ENCODE results near the gene DHX32.

The DHX32 gene

DNA sequence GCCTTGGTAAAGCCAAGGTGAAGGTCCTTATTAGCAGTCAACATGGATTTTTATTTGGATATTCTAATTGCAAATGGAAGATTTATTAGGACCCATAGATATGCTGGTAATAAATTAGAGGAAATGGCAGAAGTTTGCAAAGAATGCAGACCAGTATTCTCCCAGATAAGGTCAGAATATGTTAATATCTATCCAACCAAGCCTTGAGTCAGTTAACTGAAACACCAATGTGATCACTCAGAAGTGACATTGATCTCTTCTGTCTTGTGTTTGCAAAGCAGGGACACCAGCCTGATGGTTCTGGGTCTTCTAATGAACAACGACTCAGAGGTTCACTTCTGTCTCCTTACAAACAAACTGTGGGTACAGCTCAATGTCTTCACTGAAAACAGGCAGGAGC lies 79.5 kb downstream of the DHX32 start:
- DNase-seq = no peak

DNA sequence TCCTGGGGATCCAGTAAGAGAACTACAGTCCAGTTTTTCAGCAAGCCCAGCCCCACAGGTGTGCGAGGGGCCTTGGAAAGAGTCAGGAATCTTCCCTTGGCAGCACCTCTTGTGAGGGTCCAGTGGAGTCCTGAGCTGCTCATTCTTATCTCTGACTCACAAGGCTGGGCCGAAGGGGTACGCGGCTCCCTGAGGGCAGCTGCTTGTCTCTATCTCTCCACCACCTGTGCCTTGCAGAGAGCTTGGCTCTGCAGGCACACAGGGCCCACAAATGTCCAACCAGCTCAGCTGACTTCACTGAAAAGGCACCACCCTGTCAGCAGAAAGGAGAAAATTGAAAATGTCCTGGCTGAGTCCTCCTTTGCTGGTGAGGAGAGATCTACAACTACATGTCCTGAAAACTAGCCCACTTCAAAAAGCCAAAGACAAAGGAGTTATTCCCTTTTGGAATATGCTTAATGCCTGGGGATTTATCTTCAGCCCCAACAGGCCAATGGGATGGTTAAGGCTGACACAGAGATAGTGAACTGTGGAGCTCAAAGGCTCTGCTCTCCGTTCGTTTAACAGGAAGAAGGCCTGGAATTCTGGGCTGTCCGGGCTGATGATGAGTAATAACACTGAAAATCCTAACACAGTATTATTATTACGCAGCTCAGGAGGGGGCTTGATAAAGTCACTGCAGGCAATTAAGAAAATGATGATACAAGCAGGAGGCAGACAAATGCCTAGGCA lies 81.5 kb downstream of the DHX32 start:
- DNase-seq = no peak

DNA sequence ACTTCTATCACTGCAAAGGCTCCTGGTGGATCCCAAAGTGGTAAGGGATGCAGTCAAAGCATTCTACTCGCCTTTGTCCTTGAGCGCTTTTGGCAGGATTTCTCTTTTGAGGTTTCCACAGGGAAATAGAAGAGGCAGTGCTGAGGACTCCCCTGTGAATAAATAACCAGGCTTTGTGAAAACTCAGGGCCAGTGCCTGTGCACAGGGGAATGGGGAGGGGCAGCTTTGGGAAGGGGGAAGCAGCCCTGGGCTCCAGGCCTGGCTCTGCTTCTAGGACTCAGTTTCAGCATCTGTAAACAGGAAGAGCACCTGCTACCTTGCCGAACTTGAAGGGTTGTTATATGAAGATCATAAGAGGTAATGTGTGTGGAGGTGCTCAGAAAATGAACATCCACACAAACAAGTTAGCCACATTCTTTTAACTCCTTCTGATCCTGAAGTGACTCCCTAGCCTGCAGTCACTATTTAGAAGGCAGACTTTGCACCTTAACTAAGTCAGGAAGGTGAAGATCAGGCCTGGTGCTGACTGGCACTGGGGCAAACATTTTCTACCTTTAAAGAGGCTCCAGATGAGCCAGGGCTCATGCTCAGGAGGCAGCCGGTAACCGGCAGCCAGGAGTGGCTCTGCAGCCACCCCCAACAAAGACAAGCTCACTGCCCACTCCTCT lies 83.0 kb downstream of the DHX32 start:
- DNase-seq = no peak

DNA sequence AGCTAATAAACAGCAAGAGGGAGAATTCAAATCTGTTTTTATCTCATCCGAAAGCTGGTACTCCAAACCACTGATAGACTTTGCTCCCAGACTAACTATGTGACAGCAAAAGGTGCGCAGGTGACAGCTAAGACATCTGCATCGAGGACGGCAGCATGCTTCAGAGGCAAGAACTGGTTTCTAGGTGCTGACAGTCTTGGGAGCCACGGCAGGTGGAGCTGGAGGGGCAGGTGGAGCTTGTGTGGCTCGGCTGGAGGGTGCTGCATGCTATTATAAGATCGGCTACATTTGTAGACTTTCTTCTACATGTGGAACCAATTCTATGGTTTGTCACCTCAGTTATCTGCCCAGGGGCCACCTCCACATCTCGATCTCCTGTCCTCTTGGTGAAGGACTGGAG lies 83.7 kb downstream of the DHX32 start:
- DNase-seq = no peak

DNA sequence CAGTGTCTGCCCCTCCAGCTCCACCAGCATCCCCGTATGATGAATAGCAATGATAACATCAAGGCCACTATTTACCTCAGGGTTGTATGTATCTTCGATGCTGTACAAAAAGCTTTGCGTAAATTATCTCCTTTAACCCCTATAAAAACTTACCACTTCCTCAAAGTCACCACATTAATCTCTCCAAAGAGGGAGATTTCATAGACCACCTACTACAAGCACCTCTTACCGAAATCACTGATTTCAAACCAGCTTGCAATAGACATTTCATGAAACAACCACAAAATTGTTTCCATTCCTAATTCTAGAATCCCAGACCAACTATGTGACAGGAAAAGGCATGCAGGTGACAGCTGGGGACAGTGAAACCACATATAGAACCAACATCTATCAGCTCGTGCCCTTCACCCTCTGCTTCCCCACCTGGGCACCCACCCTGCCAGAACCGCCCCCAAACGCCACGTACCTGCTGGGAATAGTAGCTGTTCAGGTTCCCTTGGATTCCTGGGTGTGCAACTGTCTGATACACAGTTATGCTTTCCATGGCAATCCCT lies 85.4 kb downstream of the DHX32 start:
- no peak for DNase-seq

DNA sequence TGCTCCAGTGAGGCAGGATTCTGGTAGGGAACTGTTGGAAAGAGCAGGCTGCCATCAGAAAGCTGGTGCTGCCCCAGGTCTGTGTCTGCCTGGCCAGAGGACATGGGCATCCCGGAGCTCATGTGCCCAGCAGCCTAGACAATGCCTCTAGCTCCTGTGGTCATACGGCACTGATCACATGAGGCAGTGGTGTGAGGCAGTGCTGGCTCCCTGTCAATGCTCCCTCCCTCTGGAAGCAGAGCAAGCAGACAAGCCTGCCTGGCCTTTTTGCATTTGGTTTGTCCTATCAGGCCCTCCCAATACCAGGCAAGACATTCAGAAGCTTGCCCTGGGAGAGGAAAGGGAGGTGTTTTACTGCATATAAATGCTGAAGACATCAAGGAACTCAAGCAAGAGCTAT lies 86.0 kb downstream of the DHX32 start:
- no peak for DNase-seq

DNA sequence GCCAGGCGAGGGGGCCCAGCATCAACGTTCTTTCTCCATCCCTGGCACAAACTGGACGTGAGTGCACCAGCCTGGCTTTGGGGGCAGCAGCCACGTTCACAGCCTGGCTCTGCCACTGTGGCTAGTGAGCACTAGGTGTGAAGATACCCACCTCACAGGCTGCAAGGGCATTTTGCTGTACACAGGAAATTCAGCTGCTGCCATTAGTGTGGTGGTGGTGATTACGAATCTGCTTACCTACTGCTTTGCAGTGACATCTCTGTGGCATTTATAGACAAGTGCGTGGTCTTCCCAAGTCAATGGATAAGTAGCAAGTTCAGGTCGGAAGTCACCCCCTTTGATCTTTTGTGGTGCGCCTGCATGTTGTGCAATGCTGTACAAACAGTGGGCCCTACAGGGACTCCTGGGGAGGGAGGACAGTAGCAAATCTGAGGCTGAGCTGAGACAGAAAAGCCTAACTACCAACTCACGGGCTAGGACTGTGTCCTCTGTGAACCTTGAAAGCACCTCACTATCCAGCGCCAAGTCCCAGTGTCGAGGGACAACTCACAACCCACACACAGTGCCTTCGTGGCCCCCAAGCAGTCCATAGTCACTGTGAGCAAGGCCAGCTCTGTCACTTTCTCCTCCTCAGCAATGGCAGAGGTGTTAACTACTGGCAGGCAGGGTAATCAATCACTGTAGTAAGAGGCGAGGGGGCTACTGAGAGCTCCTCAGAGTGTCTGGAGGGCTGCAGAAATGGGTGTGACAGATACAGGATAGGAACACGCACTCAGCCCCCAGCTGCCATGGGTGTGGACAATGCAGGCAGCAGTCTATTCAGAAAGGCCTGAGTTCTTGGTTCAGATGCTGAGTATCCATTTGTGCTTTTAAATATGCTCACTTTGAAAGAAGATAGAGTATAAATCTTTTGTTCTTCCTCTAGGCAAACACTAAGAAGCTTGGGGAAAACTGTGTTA lies 88.5 kb downstream of the DHX32 start:
- no peak for DNase-seq

DNA sequence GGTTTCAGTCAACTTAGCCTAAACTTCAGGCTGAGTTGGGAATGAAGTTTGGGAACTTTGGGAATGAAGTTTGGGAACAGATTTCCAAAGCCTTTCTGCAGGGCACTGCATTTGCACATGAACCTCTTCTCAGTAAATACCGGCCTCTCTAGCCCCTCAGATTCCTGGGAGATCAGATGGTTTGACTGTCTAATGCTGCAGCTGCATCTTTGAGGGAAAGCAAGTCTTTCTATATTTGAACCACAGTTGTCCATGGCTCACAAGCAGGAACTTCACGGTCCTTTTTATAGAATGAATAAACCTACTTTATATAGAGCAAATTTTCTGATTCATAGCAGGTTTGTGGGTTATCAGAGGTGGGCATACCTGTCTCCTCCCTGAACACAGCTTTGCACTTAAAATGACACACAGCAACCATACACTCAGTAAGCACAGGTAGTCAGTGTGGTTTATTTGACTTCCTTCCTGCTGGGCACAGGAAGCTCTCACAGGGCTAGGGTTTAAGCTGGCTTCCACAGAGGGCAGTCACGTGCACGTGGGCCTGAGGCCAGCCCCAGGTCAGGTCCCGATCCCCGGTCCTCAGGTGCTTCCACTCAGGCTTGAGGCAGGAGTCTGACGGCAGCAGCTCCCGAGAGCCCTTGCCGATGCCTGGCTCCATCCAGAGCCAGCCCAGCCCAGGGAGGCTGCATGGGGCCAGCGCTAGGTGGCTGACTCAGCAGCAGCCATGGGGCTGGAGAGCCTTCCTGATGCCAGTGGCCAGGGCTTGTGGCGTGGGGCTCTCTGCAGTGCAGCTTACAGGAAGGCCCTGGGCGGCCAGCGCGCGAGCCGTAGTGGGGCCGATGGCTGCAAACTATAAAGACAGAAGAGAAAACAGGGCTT lies 92.7 kb downstream of the DHX32 start:
- DNase-seq = no peak
